ENCODE measurements around the gene COL27A1. TPM values are rescaled to one million over a fixed set of nuclear protein-coding genes. Genes with fewer than 3 reads are reported as not detected.

COL27A1 gene
- total RNA-seq, 1 donor from 2014 or later, result 8.5 TPM

GRCh38 chr9:114130624-114131277 lies 24.6 kb upstream of the COL27A1 start:
- H3K4me1 Mint-ChIP-seq, result no peaks in the 10 kb centered on the region
- H3K27me3 Mint-ChIP-seq, result peaks cover 3% of the 10 kb centered on the region
- H3K9me3 Mint-ChIP-seq, result no peaks in the 10 kb centered on the region
- DNase-seq, result no peak
- no peaks in the 10 kb centered on the region for H3K36me3 Mint-ChIP-seq (ENCODE audit: low read depth)
- H3K27ac Mint-ChIP-seq, result no peak overlapping the region
- intact Hi-C loops (cut with micrococcal nuclease), result no loop called here
- no peak overlapping the region for H3K4me3 Mint-ChIP-seq

- no peaks in the 10 kb centered on the region for H3K4me1 Mint-ChIP-seq
- no peak for DNase-seq
- peaks cover 3% of the 10 kb centered on the region for H3K27me3 Mint-ChIP-seq
- H3K36me3 Mint-ChIP-seq (ENCODE audit: low read depth), result no peaks in the 10 kb centered on the region
- no peaks in the 10 kb centered on the region for H3K9me3 Mint-ChIP-seq
- intact Hi-C loops (cut with micrococcal nuclease), result no loop called here
- no peak overlapping the region for H3K4me3 Mint-ChIP-seq
- H3K27ac Mint-ChIP-seq, result no peak overlapping the region
Observed at GRCh38 chr9:114131808-114132549, 23.4 kb upstream of the COL27A1 start.

DNA sequence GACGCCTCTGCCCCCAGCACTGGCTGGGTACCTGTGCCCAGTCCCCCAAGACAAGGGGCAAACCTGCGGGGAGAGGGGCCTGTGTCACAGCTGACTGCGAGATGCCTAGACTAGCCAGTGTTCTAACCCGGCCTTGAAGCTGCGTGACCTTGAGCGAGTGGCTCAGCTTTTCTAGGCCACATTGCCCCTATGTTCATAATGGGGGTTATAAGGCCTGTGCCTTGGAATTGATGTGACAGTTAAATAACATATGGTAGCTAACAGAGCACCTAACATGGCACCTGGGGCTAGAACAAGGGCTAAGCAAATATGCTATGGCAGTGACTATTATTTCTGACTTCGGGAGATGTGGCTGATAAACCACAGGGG lies 22.8 kb upstream of the COL27A1 start:
- Mint-ChIP-seq H3K4me1 (no peaks in the 10 kb centered on the region), H3K27me3 (peaks cover 5% of the 10 kb centered on the region), H3K36me3 (ENCODE audit: low read depth) (no peaks in the 10 kb centered on the region), H3K27ac (no peak overlapping the region), H3K4me3 (no peak overlapping the region), H3K9me3 (no peaks in the 10 kb centered on the region)
- intact Hi-C loops (cut with micrococcal nuclease), result no loop called here
- DNase-seq, result no peak

- intact Hi-C loops (cut with micrococcal nuclease), result no loop called here
- H3K9me3 Mint-ChIP-seq, result no peaks in the 10 kb centered on the region
- no peak overlapping the region for H3K27ac Mint-ChIP-seq
- DNase-seq, result no peak
- H3K36me3 Mint-ChIP-seq (ENCODE audit: low read depth), result no peaks in the 10 kb centered on the region
- no peak overlapping the region for H3K4me3 Mint-ChIP-seq
- H3K27me3 Mint-ChIP-seq, result peaks cover 7% of the 10 kb centered on the region
- H3K4me1 Mint-ChIP-seq, result no peaks in the 10 kb centered on the region
Observed at GRCh38 chr9:114134827-114135396, 20.4 kb upstream of the COL27A1 start.

GRCh38 chr9:114137831-114138230 lies 17.5 kb upstream of the COL27A1 start:
- no peaks in the 10 kb centered on the region for H3K4me1 Mint-ChIP-seq
- H3K4me3 Mint-ChIP-seq, result no peak overlapping the region
- no peak for DNase-seq
- peaks cover 7% of the 10 kb centered on the region for H3K27me3 Mint-ChIP-seq
- no peaks in the 10 kb centered on the region for H3K36me3 Mint-ChIP-seq (ENCODE audit: low read depth)
- intact Hi-C loops (cut with micrococcal nuclease), result no loop called here
- H3K9me3 Mint-ChIP-seq, result no peaks in the 10 kb centered on the region
- no peak overlapping the region for H3K27ac Mint-ChIP-seq

DNA sequence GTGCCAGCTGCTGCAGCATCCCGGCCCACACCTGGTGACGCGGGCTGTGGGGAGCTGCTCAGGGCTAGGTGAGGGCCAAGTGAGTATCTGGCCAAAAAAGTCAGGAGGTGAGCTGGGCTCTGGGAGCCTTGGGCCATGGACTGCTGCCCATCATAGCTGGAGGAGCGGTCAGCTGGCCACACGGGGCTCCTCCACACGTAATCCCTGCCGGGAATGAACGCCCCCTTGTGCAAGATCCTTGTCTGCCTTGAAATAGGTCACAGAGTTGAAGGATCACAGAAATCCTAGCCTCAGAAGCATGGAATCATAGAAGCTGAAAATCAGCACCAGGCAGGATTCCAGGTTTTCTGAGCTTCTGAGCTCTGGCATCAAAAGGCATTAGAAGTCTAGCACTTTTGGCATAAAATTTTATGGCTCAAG lies 16.8 kb upstream of the COL27A1 start:
- H3K4me1 Mint-ChIP-seq, result no peaks in the 10 kb centered on the region
- intact Hi-C loops (cut with micrococcal nuclease), result no loop called here
- no peaks in the 10 kb centered on the region for H3K36me3 Mint-ChIP-seq (ENCODE audit: low read depth)
- no peak overlapping the region for H3K27ac Mint-ChIP-seq
- H3K9me3 Mint-ChIP-seq, result no peaks in the 10 kb centered on the region
- no peak for DNase-seq
- no peak overlapping the region for H3K4me3 Mint-ChIP-seq
- H3K27me3 Mint-ChIP-seq, result peaks cover 7% of the 10 kb centered on the region

DNA sequence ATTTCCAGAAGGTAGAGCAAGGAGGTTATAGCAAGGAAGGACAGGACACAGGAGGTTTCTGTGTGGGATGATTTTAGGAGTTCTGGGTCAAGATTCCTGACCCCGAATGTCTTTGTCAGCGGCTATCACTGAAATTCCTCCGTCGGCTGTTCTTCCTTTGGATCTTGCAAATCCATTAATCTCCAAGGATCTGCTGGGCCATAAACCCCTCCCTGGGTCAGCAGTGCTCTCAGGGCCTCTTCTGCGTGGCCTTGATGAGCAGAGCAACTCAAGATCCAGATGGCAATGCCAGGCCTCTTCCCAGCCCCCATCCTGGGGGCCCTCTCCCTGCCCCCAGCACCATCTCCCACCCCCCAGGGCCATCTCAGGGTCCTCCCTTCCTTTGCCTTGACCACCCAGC lies 16.3 kb upstream of the COL27A1 start:
- H3K27ac Mint-ChIP-seq, result no peak overlapping the region

DNA sequence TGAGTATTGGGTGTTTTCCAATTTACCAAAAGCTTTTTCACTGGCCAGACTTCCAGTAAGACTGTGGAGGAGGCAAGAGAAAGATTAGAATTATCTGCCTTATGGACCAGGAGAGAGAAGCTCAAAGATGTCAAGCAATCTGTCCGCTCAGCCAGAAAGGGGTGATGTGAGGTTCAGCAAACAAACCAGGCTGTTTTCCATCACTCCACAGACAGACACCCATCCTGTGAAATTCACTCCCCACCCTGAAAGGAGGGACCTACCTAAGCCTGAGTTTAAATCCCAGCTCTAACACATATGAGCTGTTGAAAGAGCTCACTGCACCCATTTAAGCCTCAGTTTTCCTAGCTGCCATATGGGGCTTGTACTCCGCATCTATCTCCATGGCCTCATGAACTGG lies 14.9 kb upstream of the COL27A1 start:
- Mint-ChIP-seq H3K9me3 (no peaks in the 10 kb centered on the region), H3K4me1 (no peaks in the 10 kb centered on the region), H3K4me3 (no peak overlapping the region), H3K27ac (no peak overlapping the region), H3K36me3 (ENCODE audit: low read depth) (no peaks in the 10 kb centered on the region), H3K27me3 (peaks cover 8% of the 10 kb centered on the region)
- intact Hi-C loops (cut with micrococcal nuclease), result no loop called here
- no peak for DNase-seq

More for the DNA sequence above, 16.3 kb upstream of the COL27A1 start:
- intact Hi-C loops (cut with micrococcal nuclease), result no loop called here
- no peaks in the 10 kb centered on the region for H3K4me1 Mint-ChIP-seq
- DNase-seq, result no peak
- H3K9me3 Mint-ChIP-seq, result no peaks in the 10 kb centered on the region
- H3K27me3 Mint-ChIP-seq, result peaks cover 6% of the 10 kb centered on the region
- H3K36me3 Mint-ChIP-seq (ENCODE audit: low read depth), result no peaks in the 10 kb centered on the region
- H3K4me3 Mint-ChIP-seq, result no peak overlapping the region

DNA sequence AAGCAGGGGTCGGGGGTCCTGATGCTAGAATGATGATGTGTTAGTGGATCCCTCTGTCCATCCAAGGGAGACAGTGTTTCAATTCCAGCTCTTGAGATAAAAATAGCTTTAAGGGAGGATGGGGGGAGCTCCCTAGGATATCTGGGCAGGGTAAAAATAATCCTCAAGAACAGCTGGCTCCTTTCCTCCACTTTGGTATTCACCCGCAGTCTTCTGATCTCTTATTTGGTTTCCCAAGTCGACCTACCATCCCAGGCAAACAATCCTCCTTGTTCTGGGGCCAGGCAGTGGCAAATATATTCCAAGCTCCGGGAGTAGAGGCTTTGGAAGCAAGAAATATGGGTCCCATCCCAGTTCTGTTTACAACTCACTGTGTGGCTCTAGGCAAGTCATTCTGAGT lies 14.5 kb upstream of the COL27A1 start:
- no peak for DNase-seq
- Mint-ChIP-seq H3K9me3 (no peaks in the 10 kb centered on the region), H3K4me3 (no peak overlapping the region), H3K36me3 (ENCODE audit: low read depth) (no peaks in the 10 kb centered on the region), H3K4me1 (no peaks in the 10 kb centered on the region), H3K27ac (no peak overlapping the region), H3K27me3 (peaks cover 8% of the 10 kb centered on the region)
- intact Hi-C loops (cut with micrococcal nuclease), result no loop called here

GRCh38 chr9:114141553-114142402 lies 13.6 kb upstream of the COL27A1 start:
- Mint-ChIP-seq H3K4me1 (no peaks in the 10 kb centered on the region), H3K36me3 (ENCODE audit: low read depth) (no peaks in the 10 kb centered on the region), H3K27ac (no peak overlapping the region), H3K9me3 (no peaks in the 10 kb centered on the region), H3K4me3 (no peak overlapping the region), H3K27me3 (peaks cover 8% of the 10 kb centered on the region)
- no peak for DNase-seq
- intact Hi-C loops (cut with micrococcal nuclease), result no loop called here

GRCh38 chr9:114143234-114143633 lies 12.1 kb upstream of the COL27A1 start:
- intact Hi-C loops (cut with micrococcal nuclease), result no loop called here
- H3K27ac Mint-ChIP-seq, result no peak overlapping the region
- peaks cover 7% of the 10 kb centered on the region for H3K27me3 Mint-ChIP-seq
- H3K4me1 Mint-ChIP-seq, result no peaks in the 10 kb centered on the region
- DNase-seq, result no peak
- no peaks in the 10 kb centered on the region for H3K9me3 Mint-ChIP-seq
- no peak overlapping the region for H3K4me3 Mint-ChIP-seq
- no peaks in the 10 kb centered on the region for H3K36me3 Mint-ChIP-seq (ENCODE audit: low read depth)

GRCh38 chr9:114146735-114147134 lies 8.6 kb upstream of the COL27A1 start:
- H3K4me3 Mint-ChIP-seq, result no peak overlapping the region
- H3K36me3 Mint-ChIP-seq (ENCODE audit: low read depth), result no peaks in the 10 kb centered on the region
- no peaks in the 10 kb centered on the region for H3K4me1 Mint-ChIP-seq
- intact Hi-C loops (cut with micrococcal nuclease), result no loop called here
- H3K27me3 Mint-ChIP-seq, result peaks cover 5% of the 10 kb centered on the region
- no peaks in the 10 kb centered on the region for H3K9me3 Mint-ChIP-seq
- no peak overlapping the region for H3K27ac Mint-ChIP-seq
- DNase-seq, result no peak

DNA sequence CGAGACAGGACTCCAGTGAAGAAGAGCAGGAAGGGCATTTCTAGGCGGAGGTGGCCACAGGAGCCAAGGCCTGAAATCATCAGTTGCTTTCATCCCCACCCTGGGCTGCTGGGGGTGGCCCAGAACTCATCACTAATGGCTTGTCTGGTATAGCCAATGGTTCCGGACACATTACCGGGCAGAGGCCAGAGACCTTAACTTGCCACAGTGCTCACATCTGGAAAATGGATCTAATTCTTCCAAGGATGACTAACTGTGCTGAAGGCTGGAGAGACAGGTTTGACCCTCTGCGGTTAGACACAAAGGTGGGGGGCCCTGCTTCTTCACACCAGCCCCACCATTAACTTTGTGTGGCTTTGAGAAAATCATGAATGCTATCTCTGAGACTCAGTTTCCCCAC lies 6.2 kb upstream of the COL27A1 start:
- no peak overlapping the region for H3K4me3 Mint-ChIP-seq
- intact Hi-C loops (cut with micrococcal nuclease), result no loop called here

More for the DNA sequence above, 6.2 kb upstream of the COL27A1 start:
- Mint-ChIP-seq H3K36me3 (ENCODE audit: low read depth) (no peaks in the 10 kb centered on the region), H3K4me1 (no peaks in the 10 kb centered on the region), H3K9me3 (no peaks in the 10 kb centered on the region), H3K27ac (no peak overlapping the region), H3K27me3 (peaks cover 20% of the 10 kb centered on the region)
- DNase-seq, result no peak
